ENCODE data around the gene MRGPRE.
"Not testable (repeated sequence)": the region's sequence is repeated elsewhere in the genome, so short reads cannot be mapped to it uniquely, and the experiment has no call there.

The MRGPRE gene

GRCh38 chr11:3231851-3232744, at the start of gene MRGPRE:
MRGPRE (minus strand) TSS chr11:3232417; CDS start chr11:3228799, 3,618 bp downstream.
- no peak for DNase-seq (ENCODE audit: low read depth in 1 of 2, low spot score in 1 of 2)

GRCh38 chr11:3281146-3281545, 48.9 kb upstream of the MRGPRE start:
- DNase-seq (ENCODE audit: low read depth in 1 of 2, low spot score in 1 of 2), result not testable (repeated sequence)

GRCh38 chr11:3280662-3281061, 48.4 kb upstream of the MRGPRE start:
- DNase-seq (ENCODE audit: low read depth in 1 of 2, low spot score in 1 of 2), result not testable (repeated sequence)

GRCh38 chr11:3278922-3279321, 46.7 kb upstream of the MRGPRE start:
- not testable (repeated sequence) for DNase-seq (ENCODE audit: low read depth in 1 of 2, low spot score in 1 of 2)

GRCh38 chr11:3273629-3274028, 41.4 kb upstream of the MRGPRE start:
- DNase-seq (ENCODE audit: low read depth in 1 of 2, low spot score in 1 of 2), result not testable (repeated sequence)

- not testable (repeated sequence) for DNase-seq (ENCODE audit: low read depth in 1 of 2, low spot score in 1 of 2)
These were observed 30.3 kb upstream of the MRGPRE start for GRCh38 chr11:3262548-3262947.

GRCh38 chr11:3261831-3262230, 29.6 kb upstream of the MRGPRE start:
- DNase-seq (ENCODE audit: low read depth in 1 of 2, low spot score in 1 of 2), result not testable (repeated sequence)

GRCh38 chr11:3257509-3257908, 25.3 kb upstream of the MRGPRE start:
- not testable (repeated sequence) for DNase-seq (ENCODE audit: low read depth in 1 of 2, low spot score in 1 of 2)

GRCh38 chr11:3255241-3255640, 23.0 kb upstream of the MRGPRE start:
- DNase-seq (ENCODE audit: low read depth in 1 of 2, low spot score in 1 of 2), result not testable (repeated sequence)

- DNase-seq (ENCODE audit: low read depth in 1 of 2, low spot score in 1 of 2), result not testable (repeated sequence)
These were observed 22.6 kb upstream of the MRGPRE start for GRCh38 chr11:3254773-3255172.

GRCh38 chr11:3245071-3245470, 12.9 kb upstream of the MRGPRE start:
- no peak for DNase-seq (ENCODE audit: low read depth in 1 of 2, low spot score in 1 of 2)

GRCh38 chr11:3243880-3244279, 11.7 kb upstream of the MRGPRE start:
- DNase-seq (ENCODE audit: low read depth in 1 of 2, low spot score in 1 of 2), result no peak

- no peak for DNase-seq (ENCODE audit: low read depth in 1 of 2, low spot score in 1 of 2)
These were observed 4.9 kb upstream of the MRGPRE start for GRCh38 chr11:3237119-3237518.

- no peak for DNase-seq (ENCODE audit: low read depth in 1 of 2, low spot score in 1 of 2)
These were observed 2.6 kb upstream of the MRGPRE start for GRCh38 chr11:3234846-3235245.

GRCh38 chr11:3232956-3233355, 739 bp upstream of the MRGPRE start:
- DNase-seq (ENCODE audit: low read depth in 1 of 2, low spot score in 1 of 2), result no peak

GRCh38 chr11:3231550-3231850, 717 bp downstream of the MRGPRE start:
- DNase-seq (ENCODE audit: low read depth in 1 of 2, low spot score in 1 of 2), result no peak

GRCh38 chr11:3230636-3231549, 1.3 kb downstream of the MRGPRE start:
- no peak for DNase-seq (ENCODE audit: low read depth in 1 of 2, low spot score in 1 of 2)

- DNase-seq (ENCODE audit: low read depth in 1 of 2, low spot score in 1 of 2), result no peak
These were observed 2.3 kb downstream of the MRGPRE start for GRCh38 chr11:3229673-3230630.

- no peak for DNase-seq (ENCODE audit: low read depth in 1 of 2, low spot score in 1 of 2)
These were observed 3.8 kb downstream of the MRGPRE start for GRCh38 chr11:3228445-3228829.

GRCh38 chr11:3227568-3228444, 4.4 kb downstream of the MRGPRE start:
- no peak for DNase-seq (ENCODE audit: low read depth in 1 of 2, low spot score in 1 of 2)
